OCI-LY3 (cell line): ENCODE data around the gene FUZ.

Experiments used
- EZH2phosphoT487 ChIP-seq: fragments of 200-600 bp; shearing (Covaris generic); IDR thresholded peaks from 2 replicates; pipeline ENCODE4 v1.6.1; 2018; ENCODE audit warnings: antibody characterized with exemption, mixed run types, low read depth
- TF ChIP-seq, protein P1 (sequence below): fragments of 200-600, 300-600 bp; sonication (generic); IDR thresholded peaks from 2 replicates; pipeline ENCODE4 v1.5.1; 2014; ENCODE audit warnings: antibody characterized with exemption, low read length, low read depth

DNA sequence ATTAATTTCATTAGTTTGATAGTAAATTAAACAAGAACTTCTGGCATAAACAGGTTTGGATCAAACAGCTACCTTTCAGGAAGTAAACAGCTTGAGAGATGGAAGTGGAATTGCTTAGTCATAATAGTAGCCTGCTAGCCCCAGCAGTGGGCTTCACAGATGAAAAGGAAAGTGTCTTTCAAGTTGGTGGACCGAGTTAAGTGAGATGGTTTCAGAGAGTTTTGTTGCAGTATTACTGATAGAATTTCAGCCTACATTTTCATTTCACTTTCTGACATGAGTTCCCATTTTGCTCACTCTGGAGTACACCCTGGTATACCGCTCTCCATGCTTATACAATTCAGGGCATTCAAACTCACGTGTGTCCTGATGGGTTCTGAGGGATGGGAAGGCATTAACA is 35.8 kb upstream of the FUZ start:
- TF ChIP-seq, protein P1, sequence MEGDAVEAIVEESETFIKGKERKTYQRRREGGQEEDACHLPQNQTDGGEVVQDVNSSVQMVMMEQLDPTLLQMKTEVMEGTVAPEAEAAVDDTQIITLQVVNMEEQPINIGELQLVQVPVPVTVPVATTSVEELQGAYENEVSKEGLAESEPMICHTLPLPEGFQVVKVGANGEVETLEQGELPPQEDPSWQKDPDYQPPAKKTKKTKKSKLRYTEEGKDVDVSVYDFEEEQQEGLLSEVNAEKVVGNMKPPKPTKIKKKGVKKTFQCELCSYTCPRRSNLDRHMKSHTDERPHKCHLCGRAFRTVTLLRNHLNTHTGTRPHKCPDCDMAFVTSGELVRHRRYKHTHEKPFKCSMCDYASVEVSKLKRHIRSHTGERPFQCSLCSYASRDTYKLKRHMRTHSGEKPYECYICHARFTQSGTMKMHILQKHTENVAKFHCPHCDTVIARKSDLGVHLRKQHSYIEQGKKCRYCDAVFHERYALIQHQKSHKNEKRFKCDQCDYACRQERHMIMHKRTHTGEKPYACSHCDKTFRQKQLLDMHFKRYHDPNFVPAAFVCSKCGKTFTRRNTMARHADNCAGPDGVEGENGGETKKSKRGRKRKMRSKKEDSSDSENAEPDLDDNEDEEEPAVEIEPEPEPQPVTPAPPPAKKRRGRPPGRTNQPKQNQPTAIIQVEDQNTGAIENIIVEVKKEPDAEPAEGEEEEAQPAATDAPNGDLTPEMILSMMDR, result no peak
- no peak for TF ChIP-seq EZH2phosphoT487
